Measurements from ENCODE around the gene CDH15.
"Not testable (repeated sequence)": the region's sequence is repeated elsewhere in the genome, so short reads cannot be mapped to it uniquely, and the experiment has no call there.

Gene CDH15

GRCh38 chr16:89187032-89187769 lies 15.7 kb downstream of the CDH15 start:
- H3K27ac ChIP-seq (ENCODE audit: low read length), result no peak overlapping the region
- DNase-seq, result no peak
- no peaks in the 10 kb centered on the region for H3K9me3 ChIP-seq (replicated peaks; ENCODE audit: insufficient read depth, low read length)
- no peaks in the 10 kb centered on the region for H4K20me1 ChIP-seq (ENCODE audit: insufficient read depth, low read length)
- H3K4me2 ChIP-seq (ENCODE audit: low read depth, low read length), result no peak overlapping the region
- H3F3A ChIP-seq (ENCODE audit: insufficient read depth, low read length), result no peaks in the 10 kb centered on the region
- H3K36me3 ChIP-seq (replicated peaks; ENCODE audit: insufficient read depth, low read length), result no peaks in the 10 kb centered on the region
- H2AFZ ChIP-seq (ENCODE audit: low read length), result no peak overlapping the region
- no peaks in the 10 kb centered on the region for H3K9me2 ChIP-seq (replicated peaks; ENCODE audit: insufficient read depth, low read length)
- no peaks in the 10 kb centered on the region for H3K79me2 ChIP-seq (ENCODE audit: low read length)
- H3K4me1 ChIP-seq (ENCODE audit: low read length), result no peaks in the 10 kb centered on the region
- TF ChIP-seq EZH2 (optimal IDR thresholded peaks at IDR 0.05; ENCODE audit: low read depth, low read length), result no peak
- TF ChIP-seq CTCF (IDR thresholded peaks at IDR 0.05; ENCODE audit: low read length), result no peak; the same call in 1 of the 2 replicates
- TF ChIP-seq EZH2phosphoT487 (IDR thresholded peaks at IDR 0.05; ENCODE audit: low read length), result no peak
- no peak overlapping the region for H3K4me3 ChIP-seq (ENCODE audit: low read length)
- no peak overlapping the region for H3K9ac ChIP-seq (ENCODE audit: low read length)
- H3K27me3 ChIP-seq (replicated peaks; ENCODE audit: insufficient read depth, low read length), result no peaks in the 10 kb centered on the region

- Histone ChIP-seq H4K20me1 (ENCODE audit: insufficient read depth, low read length) (no peaks in the 10 kb centered on the region), H3K4me1 (ENCODE audit: low read length) (no peaks in the 10 kb centered on the region), H2AFZ (ENCODE audit: low read length) (no peak overlapping the region), H3K9ac (ENCODE audit: low read length) (no peak overlapping the region), H3K36me3 (replicated peaks; ENCODE audit: insufficient read depth, low read length) (no peaks in the 10 kb centered on the region), H3K9me2 (replicated peaks; ENCODE audit: insufficient read depth, low read length) (no peaks in the 10 kb centered on the region), H3K4me3 (ENCODE audit: low read length) (no peak overlapping the region), H3F3A (ENCODE audit: insufficient read depth, low read length) (no peaks in the 10 kb centered on the region), H3K4me2 (ENCODE audit: low read depth, low read length) (no peak overlapping the region), H3K27me3 (replicated peaks; ENCODE audit: insufficient read depth, low read length) (no peaks in the 10 kb centered on the region), H3K27ac (ENCODE audit: low read length) (no peak overlapping the region), H3K79me2 (ENCODE audit: low read length) (no peaks in the 10 kb centered on the region), H3K9me3 (replicated peaks; ENCODE audit: insufficient read depth, low read length) (no peaks in the 10 kb centered on the region)
- TF ChIP-seq EZH2 (optimal IDR thresholded peaks at IDR 0.05; ENCODE audit: low read depth, low read length), result no peak
- TF ChIP-seq EZH2phosphoT487 (IDR thresholded peaks at IDR 0.05; ENCODE audit: low read length), result no peak
- no peak for DNase-seq
These were observed 16.3 kb downstream of the CDH15 start for GRCh38 chr16:89187770-89188392.

GRCh38 chr16:89188471-89189357 lies 17.2 kb downstream of the CDH15 start:
- not testable (repeated sequence) for H3K9ac ChIP-seq (ENCODE audit: low read length); H3K9me3 ChIP-seq (replicated peaks; ENCODE audit: insufficient read depth, low read length); H3K79me2 ChIP-seq (ENCODE audit: low read length); H3K4me1 ChIP-seq (ENCODE audit: low read length); DNase-seq; H3K9me2 ChIP-seq (replicated peaks; ENCODE audit: insufficient read depth, low read length); H3K36me3 ChIP-seq (replicated peaks; ENCODE audit: insufficient read depth, low read length); H3K27me3 ChIP-seq (replicated peaks; ENCODE audit: insufficient read depth, low read length); H3K4me2 ChIP-seq (ENCODE audit: low read depth, low read length); H4K20me1 ChIP-seq (ENCODE audit: insufficient read depth, low read length); H3K4me3 ChIP-seq (ENCODE audit: low read length); H2AFZ ChIP-seq (ENCODE audit: low read length); H3F3A ChIP-seq (ENCODE audit: insufficient read depth, low read length); H3K27ac ChIP-seq (ENCODE audit: low read length)

- Histone ChIP-seq H3K4me1 (ENCODE audit: low read length) (no peaks in the 10 kb centered on the region), H3K9ac (ENCODE audit: low read length) (no peak overlapping the region), H3K36me3 (replicated peaks; ENCODE audit: insufficient read depth, low read length) (no peaks in the 10 kb centered on the region), H3K27me3 (replicated peaks; ENCODE audit: insufficient read depth, low read length) (no peaks in the 10 kb centered on the region), H3K4me2 (ENCODE audit: low read depth, low read length) (no peak overlapping the region), H4K20me1 (ENCODE audit: insufficient read depth, low read length) (no peaks in the 10 kb centered on the region), H3K79me2 (ENCODE audit: low read length) (no peaks in the 10 kb centered on the region), H3F3A (ENCODE audit: insufficient read depth, low read length) (no peaks in the 10 kb centered on the region), H3K4me3 (ENCODE audit: low read length) (no peak overlapping the region), H2AFZ (ENCODE audit: low read length) (no peak overlapping the region), H3K9me3 (replicated peaks; ENCODE audit: insufficient read depth, low read length) (no peaks in the 10 kb centered on the region), H3K9me2 (replicated peaks; ENCODE audit: insufficient read depth, low read length) (no peaks in the 10 kb centered on the region), H3K27ac (ENCODE audit: low read length) (no peak overlapping the region)
- no peak for DNase-seq
- no peak for TF ChIP-seq EZH2 (optimal IDR thresholded peaks at IDR 0.05; ENCODE audit: low read depth, low read length)
- no peak for TF ChIP-seq CTCF (IDR thresholded peaks at IDR 0.05; ENCODE audit: low read length)
- no peak for TF ChIP-seq EZH2phosphoT487 (IDR thresholded peaks at IDR 0.05; ENCODE audit: low read length)
These were observed 17.9 kb downstream of the CDH15 start for GRCh38 chr16:89189358-89190025.
